GM10847 (cell line): ENCODE results near the gene R3HDM4.

Experiments
- POLR2A ChIP-seq: IDR thresholded peaks from 2 replicates; pipeline ENCODE4 v1.6.1; 2011; ENCODE audit not compliant: insufficient read length; ENCODE audit errors: extremely low read depth

Gene R3HDM4

GRCh38 chr19:952049-952679, 39.1 kb upstream of the R3HDM4 start:
- TF ChIP-seq POLR2A: no peak

- TF ChIP-seq POLR2A: no peak
These were observed 37.5 kb upstream of the R3HDM4 start for GRCh38 chr19:950352-951066.

DNA sequence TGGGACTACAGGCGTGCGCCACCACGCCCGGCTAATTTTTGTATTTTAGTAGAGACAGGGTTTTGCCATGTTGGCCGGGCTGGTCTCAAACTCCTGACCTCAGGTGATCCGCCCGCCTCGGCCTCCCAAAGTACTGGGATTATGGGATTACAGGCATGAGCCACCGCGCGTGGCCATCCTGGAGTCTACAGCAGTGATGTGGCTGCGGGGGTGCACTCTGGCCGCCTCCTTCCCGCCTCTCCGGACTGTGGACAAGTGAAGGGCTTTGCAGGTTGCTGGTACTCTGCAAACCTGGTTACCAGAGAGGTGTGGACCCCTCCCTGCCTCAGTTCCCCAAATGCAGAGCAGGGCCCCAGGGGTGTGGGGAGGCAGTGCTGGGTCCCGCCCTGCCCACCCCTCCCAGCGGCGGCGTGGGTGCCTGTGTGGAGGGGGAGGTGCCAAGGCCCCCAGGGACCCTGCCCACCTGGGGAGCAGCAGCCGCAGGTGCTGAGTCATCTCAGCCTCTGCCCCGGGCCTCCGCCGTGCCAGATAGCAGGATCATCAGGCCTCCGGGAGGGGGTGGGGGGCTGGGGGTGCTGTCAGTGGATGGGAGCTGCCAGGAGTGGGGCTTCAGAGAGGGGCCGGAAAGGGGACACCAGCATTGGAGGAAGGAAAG, 36.0 kb upstream of the R3HDM4 start:
- no peak for TF ChIP-seq POLR2A

GRCh38 chr19:947707-948539, 34.9 kb upstream of the R3HDM4 start:
- TF ChIP-seq POLR2A: peak; percentile 19

DNA sequence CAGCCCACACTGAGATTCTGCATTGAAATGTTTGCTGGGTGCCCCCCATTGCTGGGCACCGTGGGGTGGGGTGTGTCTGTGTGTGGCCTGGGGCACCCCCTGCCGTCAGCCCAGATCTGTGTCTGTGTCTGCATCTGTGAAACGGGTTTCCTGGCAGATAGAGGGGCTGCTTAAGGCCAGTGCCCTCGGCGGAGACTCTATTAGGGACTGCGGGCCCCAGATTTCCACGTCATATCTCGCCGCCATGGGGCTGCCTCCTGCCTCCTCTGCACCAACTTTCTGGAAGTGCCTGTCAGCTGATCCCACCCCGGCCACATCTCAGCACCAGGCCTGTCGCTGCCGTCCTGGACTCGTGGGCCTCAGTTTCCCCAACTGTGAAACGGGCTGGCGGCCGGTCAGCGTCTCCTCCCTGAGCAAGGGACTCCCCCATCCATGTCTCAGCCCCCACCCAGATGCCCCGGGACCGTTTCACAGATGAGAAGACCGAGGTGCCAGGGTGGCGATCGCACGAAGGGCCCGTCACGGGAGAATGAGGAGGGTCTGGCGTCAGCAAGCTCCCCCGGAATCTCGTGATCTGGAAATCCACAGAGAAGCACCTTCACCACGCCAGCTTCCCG, 34.2 kb upstream of the R3HDM4 start:
- TF ChIP-seq POLR2A: no peak

- TF ChIP-seq POLR2A: no peak
These were observed 32.6 kb upstream of the R3HDM4 start for GRCh38 chr19:945401-946252.

DNA sequence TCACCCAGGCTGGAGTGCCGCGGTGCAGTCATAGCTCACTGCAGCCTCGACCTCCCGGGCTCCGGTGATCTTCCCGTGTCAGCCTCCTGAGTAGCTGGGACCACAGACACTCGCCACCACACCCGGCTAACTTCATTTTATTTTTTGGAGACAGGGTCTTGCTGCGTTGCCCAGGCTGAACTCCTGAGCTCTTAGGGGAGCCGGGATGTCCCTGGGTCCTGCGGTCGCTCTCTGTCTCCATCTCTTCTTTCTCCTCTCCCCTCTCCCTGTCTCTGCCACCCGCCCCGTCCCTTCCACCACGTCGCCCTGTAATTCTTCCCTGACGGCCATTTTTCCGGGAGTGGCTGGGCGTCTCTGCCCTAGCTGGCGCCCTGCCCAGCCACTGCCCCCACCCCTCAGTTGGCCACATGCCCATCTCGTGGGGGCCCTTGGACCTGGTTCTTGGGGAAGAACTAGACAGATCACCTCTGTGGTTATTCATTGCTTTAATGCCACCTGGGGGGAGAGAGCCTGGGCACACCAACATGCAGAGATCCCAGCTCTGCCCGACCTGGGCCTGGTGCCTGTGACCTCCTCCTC, 31.7 kb upstream of the R3HDM4 start:
- TF ChIP-seq POLR2A: no peak

- no peak for TF ChIP-seq POLR2A
These were observed 31.1 kb upstream of the R3HDM4 start for GRCh38 chr19:944171-944567.

DNA sequence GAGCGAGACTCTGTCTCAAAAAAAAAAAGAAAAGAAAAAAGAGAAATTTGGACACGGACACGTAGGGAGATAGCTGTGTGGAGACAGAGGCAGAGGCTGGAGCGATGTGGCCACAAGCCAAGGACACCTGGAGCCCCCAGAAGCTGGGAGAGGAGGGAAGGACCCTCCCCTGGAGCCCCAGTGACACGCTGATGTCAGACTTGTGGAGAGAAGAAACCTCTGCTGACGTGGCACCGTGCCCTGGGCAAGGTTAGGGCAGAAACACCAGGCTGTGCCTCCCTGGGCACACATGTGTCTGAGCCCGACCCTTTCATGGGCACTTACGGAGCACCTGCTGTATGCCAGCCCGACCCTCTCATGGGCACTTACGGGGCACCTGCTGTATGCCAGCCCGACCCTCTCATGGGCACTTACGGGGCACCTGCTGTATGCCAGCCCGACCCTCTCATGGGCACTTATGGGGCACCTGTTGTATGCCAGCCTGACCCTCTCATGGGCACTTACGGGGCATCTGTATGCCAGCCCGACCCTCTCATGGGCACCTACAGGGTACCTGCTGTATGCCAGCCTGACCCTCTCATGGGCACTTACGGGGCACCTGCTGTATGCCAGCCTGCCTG, 30.6 kb upstream of the R3HDM4 start:
- no peak for TF ChIP-seq POLR2A

DNA sequence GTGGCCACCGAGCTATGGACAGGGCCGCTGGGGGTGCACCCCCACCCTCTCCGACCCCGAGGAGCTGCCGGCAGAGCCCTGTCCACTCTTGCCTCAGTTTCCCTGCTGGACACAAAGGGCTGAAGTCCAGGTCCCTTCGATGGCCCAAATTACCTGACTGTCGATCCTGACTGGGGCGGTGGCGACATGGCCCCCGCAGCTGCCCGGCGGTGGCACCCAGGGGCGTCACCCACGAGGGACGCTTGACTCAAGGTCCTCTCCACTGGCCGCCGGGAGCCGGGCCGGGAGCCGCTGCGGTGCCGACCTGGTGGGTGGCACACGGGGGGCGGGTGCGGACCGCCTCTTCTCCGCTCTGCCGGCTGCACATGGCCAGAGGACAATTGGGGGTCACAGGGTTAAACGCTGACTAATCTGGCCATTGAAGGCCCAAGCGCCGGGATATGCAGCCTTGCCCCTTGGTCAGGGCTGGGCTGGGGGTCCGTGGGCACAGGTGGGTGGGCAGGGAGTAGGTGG, 29.2 kb upstream of the R3HDM4 start:
- TF ChIP-seq POLR2A: no peak

GRCh38 chr19:941292-942132, 28.5 kb upstream of the R3HDM4 start:
- TF ChIP-seq POLR2A: no peak

GRCh38 chr19:940591-941291, 27.7 kb upstream of the R3HDM4 start:
- no peak for TF ChIP-seq POLR2A
